ENCODE measurements around the gene FBXO22.

FBXO22 gene

DNA sequence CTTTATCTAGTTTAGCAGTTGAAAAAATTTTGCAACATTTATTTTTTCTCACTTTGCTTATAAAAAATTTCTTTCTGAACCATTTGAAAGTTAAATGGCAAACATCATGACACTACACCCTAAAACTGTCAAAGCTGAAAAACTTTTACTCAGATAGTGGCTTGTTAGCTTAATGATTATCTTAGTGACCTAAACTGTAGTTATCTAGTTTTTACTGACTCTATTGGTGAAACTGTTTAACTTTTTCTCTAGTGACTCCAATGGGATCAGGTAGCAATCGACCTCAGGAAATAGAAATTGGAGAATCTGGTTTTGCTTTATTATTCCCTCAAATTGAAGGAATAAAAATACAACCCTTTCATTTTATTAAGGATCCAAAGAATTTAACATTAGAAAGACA lies 13.3 kb downstream of the FBXO22 start:
- Histone ChIP-seq H3K4me3 (ENCODE audit: low read depth, low read length) (no peak overlapping the region), H3K27ac (ENCODE audit: extremely low read depth, low read depth, low read length) (no peak overlapping the region), H3K36me3 (ENCODE audit: control insufficient read depth in 2 of 2, insufficient read depth in 1 of 2, low read length in 2 of 2) (peaks cover 54 to 75% of the 10 kb centered on the region in 2 experiments), H3K4me1 (ENCODE audit: control insufficient read depth, insufficient read depth, low read length) (peaks cover 3% of the 10 kb centered on the region; the same call in 1 of the 2 replicates), H3K9me3 (ENCODE audit: control insufficient read depth, insufficient read depth, low read depth, low read length) (no peaks in the 10 kb centered on the region)
- CTCF ChIA-PET = interaction anchor here (3.4 kb wide), 1 partner anchor 12 kb away, joined by 17 read pairs; no protein-coding TSS in a partner anchor
- POLR2A ChIA-PET = no interaction called here
- TF ChIP-seq GLIS1 (tag by site-specific recombination; IDR thresholded peaks at IDR 0.05) (no peak), ZNF585B (tag by site-specific recombination; IDR thresholded peaks at IDR 0.05) (no peak), ZNF658 (tag by site-specific recombination; IDR thresholded peaks at IDR 0.05) (no peak)

DNA sequence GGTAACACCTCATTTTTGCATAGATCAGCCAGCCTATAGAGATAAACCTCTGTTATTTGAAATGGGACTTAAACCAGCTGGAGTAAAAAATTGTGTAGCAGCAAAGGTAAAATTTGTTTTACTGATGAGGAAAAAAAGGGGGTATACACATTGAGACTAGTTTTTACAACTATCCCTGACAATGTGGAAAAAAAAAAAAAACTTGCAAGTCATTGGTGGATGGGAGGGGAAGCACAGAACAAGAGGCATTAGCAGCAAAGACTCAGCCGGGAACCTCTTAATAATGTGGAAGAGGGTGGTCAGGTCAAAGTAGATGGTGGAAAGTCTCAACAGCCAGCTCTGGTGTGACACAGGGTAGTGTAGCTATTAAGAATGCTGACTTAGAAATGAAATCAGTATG lies 14.5 kb downstream of the FBXO22 start:
- ChIA-PET POLR2A (no interaction called here), CTCF (interaction anchor here (0.6 to 3.4 kb wide), 4 partner anchors 10 to 119 kb away, joined by 4 to 17 read pairs (median 6); no protein-coding TSS in a partner anchor)
- TF ChIP-seq ZNF140 (tag by site-specific recombination; IDR thresholded peaks at IDR 0.05) (no peak), KLF17 (tag by site-specific recombination; IDR thresholded peaks at IDR 0.05) (no peak), ZNF670 (tag by site-specific recombination; IDR thresholded peaks at IDR 0.05; ENCODE audit: low read depth) (no peak), KLF8 (tag by site-specific recombination; IDR thresholded peaks at IDR 0.05) (no peak), ZNF133 (tag by site-specific recombination; IDR thresholded peaks at IDR 0.05) (no peak), ZNF211 (tag by site-specific recombination; IDR thresholded peaks at IDR 0.05; ENCODE audit: low read depth) (no peak), GLIS2 (tag by site-specific recombination; IDR thresholded peaks at IDR 0.05) (no peak), INSM2 (tag by site-specific recombination; IDR thresholded peaks at IDR 0.05) (no peak), ZNF704 (tag by site-specific recombination; IDR thresholded peaks at IDR 0.05) (no peak), ZNF514 (tag by site-specific recombination; IDR thresholded peaks at IDR 0.05) (no peak), ZNF48 (tag by site-specific recombination; IDR thresholded peaks at IDR 0.05) (no peak), ZNF398 (tag by site-specific recombination; IDR thresholded peaks at IDR 0.05) (no peak), ZNF660 (tag by site-specific recombination; IDR thresholded peaks at IDR 0.05) (no peak), ZNF16 (tag by site-specific recombination; IDR thresholded peaks at IDR 0.05; ENCODE audit: low read depth) (no peak)
- TF ChIP-seq, protein P1, sequence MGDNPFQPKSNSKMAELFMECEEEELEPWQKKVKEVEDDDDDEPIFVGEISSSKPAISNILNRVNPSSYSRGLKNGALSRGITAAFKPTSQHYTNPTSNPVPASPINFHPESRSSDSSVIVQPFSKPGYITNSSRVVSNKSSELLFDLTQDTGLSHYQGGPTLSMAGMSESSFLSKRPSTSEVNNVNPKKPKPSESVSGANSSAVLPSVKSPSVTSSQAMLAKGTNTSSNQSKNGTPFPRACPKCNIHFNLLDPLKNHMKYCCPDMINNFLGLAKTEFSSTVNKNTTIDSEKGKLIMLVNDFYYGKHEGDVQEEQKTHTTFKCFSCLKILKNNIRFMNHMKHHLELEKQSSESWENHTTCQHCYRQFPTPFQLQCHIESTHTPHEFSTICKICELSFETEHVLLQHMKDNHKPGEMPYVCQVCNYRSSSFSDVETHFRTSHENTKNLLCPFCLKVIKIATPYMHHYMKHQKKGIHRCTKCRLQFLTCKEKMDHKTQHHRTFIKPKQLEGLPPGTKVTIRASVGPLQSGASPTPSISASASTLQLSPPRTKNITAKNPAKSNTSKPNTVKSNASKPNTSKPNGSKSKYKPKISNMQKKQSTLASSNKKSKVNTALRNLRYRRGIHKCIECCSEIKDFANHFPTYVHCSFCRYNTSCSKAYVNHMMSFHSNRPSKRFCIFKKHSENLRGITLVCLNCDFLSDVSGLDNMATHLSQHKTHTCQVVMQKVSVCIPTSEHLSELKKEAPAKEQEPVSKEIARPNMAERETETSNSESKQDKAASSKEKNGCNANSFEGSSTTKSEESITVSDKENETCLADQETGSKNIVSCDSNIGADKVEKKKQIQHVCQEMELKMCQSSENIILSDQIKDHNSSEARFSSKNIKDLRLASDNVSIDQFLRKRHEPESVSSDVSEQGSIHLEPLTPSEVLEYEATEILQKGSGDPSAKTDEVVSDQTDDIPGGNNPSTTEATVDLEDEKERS (tag by site-specific recombination; IDR thresholded peaks at IDR 0.05) = no peak
- TF ChIP-seq, protein P2, sequence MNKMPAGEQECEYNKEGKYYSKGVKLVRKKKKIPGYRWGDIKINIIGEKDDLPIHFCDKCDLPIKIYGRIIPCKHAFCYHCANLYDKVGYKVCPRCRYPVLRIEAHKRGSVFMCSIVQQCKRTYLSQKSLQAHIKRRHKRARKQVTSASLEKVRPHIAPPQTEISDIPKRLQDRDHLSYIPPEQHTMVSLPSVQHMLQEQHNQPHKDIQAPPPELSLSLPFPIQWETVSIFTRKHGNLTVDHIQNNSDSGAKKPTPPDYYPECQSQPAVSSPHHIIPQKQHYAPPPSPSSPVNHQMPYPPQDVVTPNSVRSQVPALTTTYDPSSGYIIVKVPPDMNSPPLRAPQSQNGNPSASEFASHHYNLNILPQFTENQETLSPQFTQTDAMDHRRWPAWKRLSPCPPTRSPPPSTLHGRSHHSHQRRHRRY (tag by site-specific recombination; IDR thresholded peaks at IDR 0.05) = no peak
- TF ChIP-seq, protein P3, sequence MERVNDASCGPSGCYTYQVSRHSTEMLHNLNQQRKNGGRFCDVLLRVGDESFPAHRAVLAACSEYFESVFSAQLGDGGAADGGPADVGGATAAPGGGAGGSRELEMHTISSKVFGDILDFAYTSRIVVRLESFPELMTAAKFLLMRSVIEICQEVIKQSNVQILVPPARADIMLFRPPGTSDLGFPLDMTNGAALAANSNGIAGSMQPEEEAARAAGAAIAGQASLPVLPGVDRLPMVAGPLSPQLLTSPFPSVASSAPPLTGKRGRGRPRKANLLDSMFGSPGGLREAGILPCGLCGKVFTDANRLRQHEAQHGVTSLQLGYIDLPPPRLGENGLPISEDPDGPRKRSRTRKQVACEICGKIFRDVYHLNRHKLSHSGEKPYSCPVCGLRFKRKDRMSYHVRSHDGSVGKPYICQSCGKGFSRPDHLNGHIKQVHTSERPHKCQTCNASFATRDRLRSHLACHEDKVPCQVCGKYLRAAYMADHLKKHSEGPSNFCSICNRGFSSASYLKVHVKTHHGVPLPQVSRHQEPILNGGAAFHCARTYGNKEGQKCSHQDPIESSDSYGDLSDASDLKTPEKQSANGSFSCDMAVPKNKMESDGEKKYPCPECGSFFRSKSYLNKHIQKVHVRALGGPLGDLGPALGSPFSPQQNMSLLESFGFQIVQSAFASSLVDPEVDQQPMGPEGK (tag by site-specific recombination; IDR thresholded peaks at IDR 0.05) = no peak
- TF ChIP-seq, protein P4, sequence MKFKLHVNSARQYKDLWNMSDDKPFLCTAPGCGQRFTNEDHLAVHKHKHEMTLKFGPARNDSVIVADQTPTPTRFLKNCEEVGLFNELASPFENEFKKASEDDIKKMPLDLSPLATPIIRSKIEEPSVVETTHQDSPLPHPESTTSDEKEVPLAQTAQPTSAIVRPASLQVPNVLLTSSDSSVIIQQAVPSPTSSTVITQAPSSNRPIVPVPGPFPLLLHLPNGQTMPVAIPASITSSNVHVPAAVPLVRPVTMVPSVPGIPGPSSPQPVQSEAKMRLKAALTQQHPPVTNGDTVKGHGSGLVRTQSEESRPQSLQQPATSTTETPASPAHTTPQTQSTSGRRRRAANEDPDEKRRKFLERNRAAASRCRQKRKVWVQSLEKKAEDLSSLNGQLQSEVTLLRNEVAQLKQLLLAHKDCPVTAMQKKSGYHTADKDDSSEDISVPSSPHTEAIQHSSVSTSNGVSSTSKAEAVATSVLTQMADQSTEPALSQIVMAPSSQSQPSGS (tag by site-specific recombination; IDR thresholded peaks at IDR 0.05; ENCODE audit: low read depth) = no peak
- peaks cover 50 to 82% of the 10 kb centered on the region in 2 experiments for H3K36me3 ChIP-seq (ENCODE audit: control insufficient read depth in 2 of 2, insufficient read depth in 1 of 2, low read length in 2 of 2)
- no peak overlapping the region for H3K27ac ChIP-seq (ENCODE audit: extremely low read depth, low read depth, low read length)
- H3K4me1 ChIP-seq (ENCODE audit: control insufficient read depth, insufficient read depth, low read length) = peaks cover 3% of the 10 kb centered on the region; the same call in 1 of the 2 replicates
- H3K9me3 ChIP-seq (ENCODE audit: control insufficient read depth, insufficient read depth, low read depth, low read length) = no peaks in the 10 kb centered on the region
- H3K4me3 ChIP-seq (ENCODE audit: low read depth, low read length) = no peak overlapping the region

All from HEK293 (cell line).